NCI-H2107 treated with DMSO at 0.1 percent for 48 hours (cell line): Measurements from ENCODE around the gene SSH2.

Experiments used
- DNase-seq: peaks from one replicate; lab custom pipeline; 2025; ENCODE audit not compliant: unreplicated experiment; lab: John Stamatoyannopoulos, UW

The SSH2 gene

GRCh38 chr17:29594519-29595090 lies 335.4 kb downstream of the SSH2 start:
- DNase-seq: no peak

DNA sequence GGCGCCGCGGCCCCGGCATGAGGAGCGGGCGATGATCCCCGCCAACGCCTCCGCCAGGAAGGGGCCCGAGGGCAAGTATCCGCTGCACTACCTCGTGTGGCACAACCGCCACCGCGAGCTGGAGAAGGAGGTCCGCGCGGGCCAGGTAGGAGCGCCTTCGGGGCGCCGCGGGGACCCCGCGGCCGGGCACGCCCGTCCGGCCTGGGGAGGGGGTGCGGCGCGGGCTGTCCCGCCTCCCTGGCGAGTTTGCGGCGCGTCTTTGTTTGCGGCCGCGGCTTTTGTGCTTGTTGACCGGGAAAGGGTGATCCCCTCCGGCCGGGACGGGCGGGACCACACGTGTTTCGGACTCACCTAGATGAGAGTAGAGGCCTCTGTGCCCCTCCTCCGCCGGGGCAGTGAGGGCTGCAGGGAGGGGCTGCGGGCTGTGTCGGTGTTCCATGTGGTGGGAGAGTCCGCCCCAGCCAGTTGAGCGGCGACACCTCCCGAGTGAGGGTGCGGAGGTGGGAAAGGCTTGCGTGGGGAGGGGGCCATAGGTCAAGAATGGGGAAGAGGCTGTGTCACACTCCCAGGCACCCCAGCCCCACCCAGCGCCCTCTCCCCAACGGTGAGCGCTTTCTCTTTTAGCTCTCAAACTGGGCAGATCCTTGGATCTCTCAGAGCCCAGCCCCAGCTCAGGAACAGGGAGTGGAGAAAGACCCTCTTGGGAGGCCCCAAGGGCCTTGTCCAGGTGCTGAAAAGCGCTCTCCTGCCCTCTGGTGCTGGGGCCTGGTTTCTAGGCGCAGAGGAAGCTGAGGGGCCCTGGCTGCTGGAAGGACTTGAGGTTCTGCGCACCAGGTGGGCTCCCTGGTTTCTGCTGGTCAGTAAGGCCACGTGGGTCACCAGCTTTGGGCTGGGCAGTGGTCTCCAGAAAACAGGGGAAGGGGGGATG lies 336.2 kb downstream of the SSH2 start:
- no peak for DNase-seq

DNA sequence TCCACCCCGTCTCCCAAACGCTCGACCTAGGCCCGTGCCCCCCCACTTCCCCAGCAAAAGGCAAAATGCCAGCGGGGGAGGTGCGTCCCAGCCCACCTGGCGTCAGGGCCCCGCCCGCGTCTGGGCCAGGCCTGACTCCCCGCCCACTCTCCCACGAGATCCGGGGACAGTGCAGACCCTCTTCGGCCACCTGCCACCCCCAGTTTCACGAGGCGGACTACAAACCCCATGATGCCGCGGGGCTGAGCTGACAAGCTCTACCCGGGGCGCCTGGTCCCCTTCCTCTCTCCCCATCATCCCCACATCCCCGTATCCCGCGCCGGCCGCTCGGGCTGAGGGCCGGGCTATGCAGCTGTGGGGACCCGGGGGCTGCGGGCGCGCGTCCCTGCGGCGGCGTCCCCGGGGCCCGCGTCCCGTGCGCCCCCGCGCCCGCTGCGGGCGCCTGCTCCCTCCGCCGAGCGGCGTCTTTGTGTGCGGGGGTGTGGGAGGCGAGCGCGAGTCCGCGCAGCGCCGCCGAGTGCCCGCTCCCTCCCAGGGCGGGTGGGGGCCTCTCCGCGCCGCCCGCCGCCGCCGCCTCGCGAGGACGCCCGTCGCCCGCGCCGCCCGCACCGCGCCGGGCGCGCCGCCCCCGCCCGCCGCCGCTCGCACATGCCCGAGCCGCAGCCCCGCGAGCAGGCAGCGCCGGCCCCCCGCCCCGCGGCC lies 337.0 kb downstream of the SSH2 start, which contains the start of gene ANKRD13B:
ANKRD13B (plus strand) TSS at position 283 of the 702 bp plus-strand sequence. CDS start 490 bp downstream, outside the sequence.
- DNase-seq: no peak

DNA sequence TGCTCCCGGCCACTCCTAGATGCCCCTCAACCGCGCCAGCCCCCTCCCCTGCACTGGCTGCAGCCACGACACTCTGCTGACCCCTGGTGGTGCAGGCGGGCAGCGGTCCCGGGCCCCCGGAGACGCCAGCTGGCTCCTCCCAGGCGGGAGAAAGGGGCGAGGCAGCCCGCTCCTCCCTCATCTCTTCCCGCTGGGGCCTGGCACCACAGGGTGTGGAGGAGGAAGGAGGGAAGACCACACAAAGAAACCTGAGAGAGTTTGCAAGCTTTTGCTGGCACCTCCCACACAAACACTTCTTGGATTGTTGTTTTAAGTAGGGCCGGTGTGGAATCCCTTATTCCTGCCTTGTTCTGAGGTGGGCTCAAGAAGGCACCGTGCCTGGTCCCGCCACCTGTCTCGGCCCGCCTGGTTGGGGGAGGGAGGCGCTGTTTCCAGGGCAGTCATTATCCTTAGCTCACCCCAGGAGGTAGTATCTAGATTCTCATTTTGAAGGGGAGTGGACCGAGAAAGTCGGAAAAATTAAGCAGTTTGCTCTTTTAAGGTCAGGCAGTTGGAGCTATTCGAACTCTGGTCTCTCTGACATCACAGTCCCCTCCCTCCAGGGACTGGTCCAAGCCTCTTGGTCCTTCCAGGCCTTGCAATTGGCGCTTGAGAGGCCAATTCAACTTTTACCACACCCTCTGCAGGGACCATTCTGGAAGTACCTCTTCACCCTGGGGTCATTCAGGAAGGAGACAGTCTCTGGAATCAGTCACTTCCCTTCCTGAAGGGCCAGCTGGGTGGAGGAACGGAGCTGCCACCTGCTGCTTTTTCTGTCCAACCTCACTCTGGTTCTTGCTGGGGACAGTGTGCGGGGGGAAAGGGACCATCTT lies 338.1 kb downstream of the SSH2 start:
- DNase-seq: peak; percentile 82

DNA sequence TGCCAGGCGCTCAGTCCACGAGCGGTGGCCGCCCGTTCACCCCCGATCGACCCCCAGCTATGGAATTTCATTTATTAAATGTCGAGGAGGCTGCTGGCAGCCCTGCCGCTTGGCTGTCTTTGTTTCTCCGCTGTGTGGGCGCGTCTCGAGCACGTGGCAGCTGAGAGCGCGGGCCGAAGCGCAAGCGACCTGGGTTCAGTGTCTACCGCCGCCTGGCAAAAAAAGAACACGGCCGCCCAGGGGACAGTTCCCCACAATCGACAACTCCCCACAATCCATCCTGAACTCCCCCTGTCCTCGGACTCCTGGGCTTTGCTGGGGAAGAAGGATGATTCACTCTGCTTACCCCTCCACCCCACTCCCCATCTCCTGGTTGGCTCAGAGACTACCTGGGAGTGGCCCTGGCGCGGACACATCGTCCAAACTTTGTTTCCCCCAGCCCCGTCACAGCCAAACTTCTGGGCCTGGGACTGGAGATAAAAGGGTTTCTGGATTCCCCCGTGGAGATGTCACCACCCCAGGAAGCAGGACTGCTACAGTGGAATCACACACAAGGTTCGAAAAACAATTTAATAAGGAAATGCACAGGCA lies 338.8 kb downstream of the SSH2 start:
- no peak for DNase-seq

- peak; percentile 46 for DNase-seq
Measured at GRCh38 chr17:29590411-29591145, 339.4 kb downstream of the SSH2 start.

DNA sequence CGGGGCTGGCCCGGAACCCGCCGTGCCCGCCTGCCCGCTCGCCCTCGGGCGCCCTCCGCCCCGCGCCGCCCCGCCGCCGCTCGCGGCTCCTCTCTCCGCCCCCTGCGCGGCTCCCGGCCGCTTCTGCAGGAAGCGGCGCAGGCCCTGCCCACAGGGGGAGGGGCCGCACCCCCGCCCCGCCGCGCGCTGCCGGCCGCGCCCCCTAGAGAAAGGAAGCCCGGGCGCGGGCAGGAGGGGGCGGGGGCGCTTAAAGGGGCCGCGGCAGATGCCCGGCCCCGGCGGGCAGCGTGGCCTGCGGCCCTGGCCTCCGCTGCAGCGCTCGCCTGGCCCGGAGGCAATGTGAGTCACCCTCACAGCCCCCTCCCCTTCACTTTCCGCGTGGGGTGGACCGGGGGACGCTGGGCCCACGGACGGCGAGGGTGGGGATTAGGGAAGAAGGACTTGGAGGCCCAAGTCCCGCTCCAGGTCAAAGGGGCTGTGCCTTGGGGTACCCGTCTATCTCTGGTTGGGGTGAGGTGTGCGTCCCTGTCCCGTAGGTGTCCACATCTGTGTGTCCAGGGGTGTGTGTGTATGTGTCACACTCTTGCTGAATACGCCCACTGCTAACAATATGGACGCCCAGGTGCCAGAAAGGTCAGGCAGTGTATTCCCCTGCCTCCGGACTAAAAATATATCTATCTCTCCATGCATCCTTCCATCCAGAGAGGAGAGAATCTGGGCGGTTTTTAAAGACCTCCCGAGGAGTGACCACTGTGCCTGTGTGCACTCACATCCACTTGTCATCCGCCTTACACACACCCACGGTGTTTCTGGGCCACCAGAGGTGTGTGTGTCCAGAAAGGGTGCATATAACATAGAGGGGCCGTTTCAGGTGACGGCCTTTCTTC lies 340.3 kb downstream of the SSH2 start, which contains the start of gene GIT1:
GIT1 (minus strand) TSS at position 125 of the 887 bp plus-strand sequence. CDS start 270 bp downstream, outside the sequence.
- DNase-seq: peak; percentile 50

DNA sequence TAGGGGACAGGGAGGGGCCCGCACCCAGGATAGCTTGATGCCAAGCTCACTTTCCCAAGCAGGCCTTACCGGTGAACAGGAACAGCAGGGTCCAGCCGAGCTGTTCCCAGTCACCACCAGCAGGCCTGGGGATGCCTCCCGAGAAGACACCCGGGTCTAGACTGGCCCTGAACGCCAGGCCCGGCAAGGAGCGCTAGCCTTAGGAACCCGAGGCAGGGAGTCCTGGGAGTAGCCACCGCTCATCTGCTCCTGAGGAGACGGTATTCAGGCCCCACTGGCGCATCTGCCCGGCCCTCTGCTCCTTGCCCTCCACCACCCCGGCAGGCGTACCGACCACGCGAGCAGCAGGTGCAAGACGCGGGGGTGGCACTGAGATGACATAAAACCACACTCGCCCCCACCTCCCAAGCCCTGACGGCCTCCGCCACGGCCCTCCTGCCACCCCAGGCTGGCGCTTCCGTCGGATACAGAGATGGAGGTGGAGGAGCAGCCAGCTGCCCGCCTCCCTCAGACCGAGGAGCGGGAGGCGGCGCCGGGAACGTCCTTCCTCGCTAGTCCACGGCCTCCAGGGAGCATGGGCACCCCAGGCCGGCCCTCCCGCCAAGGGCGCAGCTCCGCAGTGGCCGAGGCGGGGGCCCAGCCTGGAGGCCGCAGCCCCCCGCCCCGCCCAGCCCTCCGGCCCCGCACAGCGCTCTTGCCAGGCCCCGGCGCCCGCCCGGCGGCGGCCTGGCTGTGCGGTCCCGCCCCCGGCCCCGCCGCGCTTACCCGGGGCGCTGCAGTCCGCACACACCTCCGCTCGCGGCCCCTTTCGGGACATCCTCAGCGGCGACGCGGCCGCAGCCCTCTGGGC lies 341.2 kb downstream of the SSH2 start:
- no peak for DNase-seq

GRCh38 chr17:29588017-29588561 lies 341.9 kb downstream of the SSH2 start:
- DNase-seq: no peak

DNA sequence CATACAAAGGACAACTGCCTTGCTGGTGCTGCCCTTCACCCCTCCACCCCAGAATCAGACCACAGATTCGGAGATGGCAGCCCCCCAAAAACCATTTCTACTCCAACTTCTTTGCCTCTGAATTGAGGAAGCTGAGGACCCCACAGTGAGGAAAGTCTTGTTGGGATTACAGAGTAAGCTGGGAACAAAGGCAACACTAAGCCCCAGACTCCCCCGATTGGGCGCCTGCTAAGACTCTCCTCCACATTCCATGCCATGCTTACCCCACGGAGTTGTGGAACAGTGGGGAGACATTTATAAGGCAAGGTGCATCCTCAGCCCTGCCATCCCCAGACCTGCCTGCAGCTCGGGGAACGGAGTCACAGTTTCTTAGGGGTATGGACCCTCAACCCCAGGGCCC lies 342.4 kb downstream of the SSH2 start:
- no peak for DNase-seq

DNA sequence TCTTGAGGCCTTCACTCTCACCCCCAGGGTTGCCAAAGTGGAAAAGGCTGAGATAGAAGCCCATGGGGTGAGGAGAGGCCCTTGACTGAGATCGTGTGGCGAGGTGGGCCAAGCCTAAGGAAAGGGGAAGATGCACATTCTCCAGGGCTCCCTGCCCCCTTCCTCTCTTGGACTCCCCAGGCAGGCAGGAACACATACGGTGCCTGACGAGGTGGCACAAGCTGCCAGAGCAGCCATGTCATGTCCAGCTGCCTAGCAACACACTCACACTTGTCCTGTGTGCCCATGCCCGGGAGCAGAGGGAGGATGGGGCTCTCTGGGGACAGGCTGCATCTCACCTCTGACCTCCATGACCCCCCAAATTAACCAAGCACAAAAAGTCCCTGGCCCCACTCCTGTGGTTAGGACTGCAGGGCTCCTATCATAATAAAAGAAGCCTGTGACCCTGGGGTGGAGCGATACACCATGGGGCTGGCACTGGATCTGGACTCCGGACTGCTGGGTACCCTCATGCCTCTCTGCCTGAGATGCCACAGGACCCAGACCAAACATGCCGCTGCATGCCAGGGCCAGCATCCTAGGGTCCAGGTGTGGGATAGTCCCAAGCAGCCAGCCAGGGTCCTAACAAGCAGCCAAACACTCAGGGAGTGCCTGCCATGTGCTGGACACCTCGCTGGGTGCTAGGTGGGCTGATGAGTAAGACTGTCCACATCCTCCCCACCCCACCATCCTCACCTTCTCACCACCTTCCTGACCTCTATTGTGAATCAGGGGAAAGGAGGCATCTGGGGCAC lies 343.2 kb downstream of the SSH2 start:
- no peak for DNase-seq

- no peak for DNase-seq
Measured at GRCh38 chr17:29585080-29585751, 344.8 kb downstream of the SSH2 start.

DNA sequence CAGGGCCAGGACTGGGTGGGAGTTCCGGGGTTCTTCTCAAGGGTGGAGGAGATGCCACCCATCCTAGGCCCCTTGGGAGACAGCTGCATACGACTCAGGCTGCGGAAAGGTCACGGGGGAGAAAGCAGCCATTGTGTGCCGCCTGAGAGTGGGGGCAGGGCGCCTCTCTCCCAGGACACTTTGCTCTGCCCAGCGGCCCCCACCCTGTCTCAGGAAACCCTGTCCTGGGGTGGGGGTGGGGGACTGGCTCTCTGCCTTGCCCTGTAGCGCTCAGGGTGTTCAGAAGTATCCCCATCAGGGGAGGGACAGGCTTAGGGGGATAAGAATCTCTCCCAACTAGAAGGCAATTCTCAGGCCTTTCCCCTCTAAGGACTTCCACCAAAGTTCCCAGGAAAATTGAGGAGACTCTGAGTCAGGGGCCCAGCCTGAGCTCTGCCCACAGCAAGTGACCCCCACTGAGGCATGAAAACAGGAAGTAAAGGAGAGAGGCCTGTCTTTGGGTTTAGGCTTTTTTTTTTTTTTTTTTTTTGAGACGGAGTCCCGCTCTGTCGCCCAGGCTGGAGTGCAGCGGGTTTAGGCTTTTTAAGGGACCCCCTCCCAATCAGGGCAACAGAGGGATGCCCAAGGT lies 345.5 kb downstream of the SSH2 start:
- DNase-seq: no peak

DNA sequence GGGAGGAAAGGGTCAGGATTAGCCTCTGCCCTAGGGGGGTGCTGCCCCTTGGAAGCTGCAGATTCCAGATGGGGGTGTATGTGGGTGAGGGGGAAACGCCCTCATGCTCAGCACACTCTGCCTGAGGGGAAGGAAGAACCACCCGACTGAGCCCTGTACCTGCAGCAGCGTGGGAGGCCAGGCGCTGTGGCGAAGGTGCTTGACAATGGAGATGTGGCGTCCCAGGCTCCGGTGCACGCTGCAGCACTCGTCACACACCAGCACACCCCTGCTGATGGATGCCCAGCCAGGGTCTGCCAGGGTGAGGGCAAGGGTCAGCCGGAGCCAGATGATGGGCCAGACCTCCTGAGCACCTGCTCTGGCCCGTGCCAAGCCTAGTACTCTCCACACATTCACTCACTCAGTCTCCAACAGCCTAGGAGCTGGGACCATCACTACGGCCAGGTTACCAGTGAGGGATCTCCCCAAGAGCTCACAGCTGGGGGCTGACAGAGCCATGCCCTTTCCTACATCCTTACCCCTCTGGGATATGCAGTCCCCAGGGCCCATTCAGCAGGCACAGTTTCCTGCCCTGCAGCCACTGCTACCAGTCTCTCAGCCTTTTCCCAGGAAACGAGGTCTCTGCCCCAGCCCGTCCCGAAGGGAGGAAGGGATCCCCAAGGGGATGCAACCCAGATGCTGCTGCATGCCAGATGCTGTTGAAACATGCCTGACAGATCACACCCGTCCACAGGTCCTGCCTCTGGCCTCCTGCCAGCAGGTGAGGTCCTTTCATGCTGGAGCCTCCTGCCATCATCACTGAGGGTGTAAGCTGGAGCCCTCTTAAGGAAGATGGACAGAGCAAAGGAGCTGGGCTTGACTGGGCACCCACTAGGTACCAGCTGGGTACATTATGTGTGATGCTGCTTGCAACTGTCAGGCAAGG lies 346.4 kb downstream of the SSH2 start:
- no peak for DNase-seq
